BE2C (cell line): ENCODE data around the gene RPL18.

Experiments used
- DNase-seq: peaks from one replicate; pipeline ENCODE4 v3.0.0-alpha.2; 2020
- H3K27me3 ChIP-seq: fragments of 250-450 bp; sonication (Bioruptor Pico); 2 replicates; pipeline ENCODE4 v1.5.1; 2020; ENCODE audit warnings: mild to moderate bottlenecking
- H3K36me3 ChIP-seq: fragments of 250-450 bp; sonication (Bioruptor Pico); 2 replicates; pipeline ENCODE4 v1.5.1; 2020; ENCODE audit warnings: mild to moderate bottlenecking
- H3K4me1 ChIP-seq: fragments of 250-450 bp; sonication (Bioruptor Pico); 2 replicates; pipeline ENCODE4 v1.5.1; 2020
- H3K4me3 ChIP-seq: 2 replicates; pipeline ENCODE4 v1.5.1; 2011; ENCODE audit warnings: low read depth, low read length
- H3K9me3 ChIP-seq: fragments of 250-450 bp; sonication (Bioruptor Pico); 2 replicates; pipeline ENCODE4 v1.5.1; 2020
- TF ChIP-seq, protein P1 (sequence below): IDR thresholded peaks from 2 replicates; pipeline ENCODE4 v1.5.1; 2012; ENCODE audit warnings: mild to moderate bottlenecking, low read depth, low read length

The RPL18 gene

DNA sequence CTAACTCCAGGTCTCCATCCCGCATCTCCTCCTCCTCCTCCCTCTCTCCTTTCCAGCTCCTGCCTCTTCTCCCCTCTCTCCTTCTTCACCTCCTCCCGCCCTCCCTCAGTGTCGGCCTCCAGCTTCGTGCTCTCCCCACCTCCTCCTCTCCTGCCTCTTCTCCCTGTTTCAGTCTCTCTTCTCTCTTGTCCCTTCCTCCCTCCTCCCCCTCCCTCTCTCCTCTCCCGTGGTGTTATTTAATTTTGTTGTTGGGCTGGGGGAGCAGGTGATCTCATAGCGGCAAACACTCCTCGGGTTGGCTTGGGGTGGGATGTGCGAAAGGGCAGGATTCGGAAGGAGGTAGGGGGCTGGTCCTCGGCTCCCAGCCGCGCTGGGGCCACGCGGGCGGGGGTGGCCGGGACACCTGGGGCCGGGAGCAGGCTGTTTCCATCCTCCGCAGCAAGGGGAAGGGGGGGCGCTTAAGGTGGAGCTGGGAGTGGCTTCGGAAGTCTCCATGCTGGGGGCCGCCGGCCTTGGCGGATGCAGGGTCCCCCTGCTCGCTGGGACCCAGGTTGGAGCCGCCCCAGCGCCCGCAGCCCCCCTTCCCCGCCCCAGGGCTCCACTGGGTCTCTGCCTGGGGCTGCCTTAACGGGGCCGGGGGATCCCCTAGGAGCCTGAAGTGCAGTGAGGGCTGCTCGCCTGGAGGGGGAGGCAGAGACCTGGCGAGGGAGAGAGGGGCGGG lies 27.2 kb upstream of the RPL18 start, which contains the start of gene CA11:
CA11 (minus strand) TSS at position 187 of the 721 bp plus-strand sequence. CDS start 555 bp downstream, outside the sequence.
- Histone ChIP-seq H3K36me3 (no peaks in the 10 kb centered on the region), H3K27me3 (no peaks in the 10 kb centered on the region), H3K4me1 (no peaks in the 10 kb centered on the region), H3K9me3 (no peaks in the 10 kb centered on the region), H3K4me3 (peak within 1 kb of the TSS; percentile 69)
- TF ChIP-seq, protein P1, sequence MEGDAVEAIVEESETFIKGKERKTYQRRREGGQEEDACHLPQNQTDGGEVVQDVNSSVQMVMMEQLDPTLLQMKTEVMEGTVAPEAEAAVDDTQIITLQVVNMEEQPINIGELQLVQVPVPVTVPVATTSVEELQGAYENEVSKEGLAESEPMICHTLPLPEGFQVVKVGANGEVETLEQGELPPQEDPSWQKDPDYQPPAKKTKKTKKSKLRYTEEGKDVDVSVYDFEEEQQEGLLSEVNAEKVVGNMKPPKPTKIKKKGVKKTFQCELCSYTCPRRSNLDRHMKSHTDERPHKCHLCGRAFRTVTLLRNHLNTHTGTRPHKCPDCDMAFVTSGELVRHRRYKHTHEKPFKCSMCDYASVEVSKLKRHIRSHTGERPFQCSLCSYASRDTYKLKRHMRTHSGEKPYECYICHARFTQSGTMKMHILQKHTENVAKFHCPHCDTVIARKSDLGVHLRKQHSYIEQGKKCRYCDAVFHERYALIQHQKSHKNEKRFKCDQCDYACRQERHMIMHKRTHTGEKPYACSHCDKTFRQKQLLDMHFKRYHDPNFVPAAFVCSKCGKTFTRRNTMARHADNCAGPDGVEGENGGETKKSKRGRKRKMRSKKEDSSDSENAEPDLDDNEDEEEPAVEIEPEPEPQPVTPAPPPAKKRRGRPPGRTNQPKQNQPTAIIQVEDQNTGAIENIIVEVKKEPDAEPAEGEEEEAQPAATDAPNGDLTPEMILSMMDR, result peak; percentile 80
- peak; percentile 94 for DNase-seq

- DNase-seq, result peak; percentile 24
- peak overlapping the region; percentile 69 for H3K4me3 ChIP-seq
- no peaks in the 10 kb centered on the region for H3K36me3 ChIP-seq
- TF ChIP-seq, protein P1, result no peak
- no peaks in the 10 kb centered on the region for H3K4me1 ChIP-seq
- no peaks in the 10 kb centered on the region for H3K27me3 ChIP-seq
- H3K9me3 ChIP-seq, result no peaks in the 10 kb centered on the region
These were observed 26.6 kb upstream of the RPL18 start for GRCh38 chr19:48645620-48646000.

DNA sequence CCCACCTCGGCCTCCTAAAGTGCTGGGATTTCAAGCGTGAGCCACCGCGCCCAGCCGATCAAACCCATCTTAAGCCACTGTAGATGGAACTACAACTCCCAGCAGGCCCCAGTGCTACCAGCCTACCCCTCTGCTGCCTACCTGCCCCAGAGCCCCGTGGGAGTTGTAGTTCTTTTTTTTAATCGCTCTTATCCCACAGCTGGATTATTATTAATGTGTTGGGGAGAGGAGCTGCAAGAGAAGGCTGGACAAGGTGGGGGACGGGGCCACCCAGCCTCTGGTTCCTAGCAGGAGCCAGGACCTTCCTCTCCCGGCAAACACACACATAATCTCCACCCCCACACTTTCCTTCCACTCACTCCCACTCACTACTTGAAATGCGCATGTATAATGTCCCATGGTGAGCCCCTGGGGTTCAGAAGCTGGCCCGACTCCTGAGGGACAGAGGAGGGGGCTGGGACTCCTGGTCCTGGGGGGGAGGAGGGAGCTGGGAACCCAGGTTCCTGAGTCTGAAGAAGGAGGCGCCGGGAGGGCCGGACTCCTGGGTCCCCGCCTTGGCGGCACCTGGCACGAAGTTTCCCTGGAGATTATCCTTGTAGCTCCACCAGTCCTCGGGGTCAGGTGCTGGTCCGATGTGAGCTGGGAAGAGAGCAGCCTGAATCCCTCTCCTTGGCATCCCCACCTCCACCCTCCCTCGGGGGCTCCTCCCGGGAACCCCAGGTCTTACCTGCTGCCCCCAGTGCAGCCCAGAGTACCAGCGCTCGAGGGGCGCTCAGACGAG lies 26.1 kb upstream of the RPL18 start:
- H3K27me3 ChIP-seq, result no peaks in the 10 kb centered on the region
- DNase-seq, result peak; percentile 80
- TF ChIP-seq, protein P1, result no peak
- no peaks in the 10 kb centered on the region for H3K9me3 ChIP-seq
- no peaks in the 10 kb centered on the region for H3K4me1 ChIP-seq
- peak overlapping the region; percentile 69 for H3K4me3 ChIP-seq
- no peaks in the 10 kb centered on the region for H3K36me3 ChIP-seq

DNA sequence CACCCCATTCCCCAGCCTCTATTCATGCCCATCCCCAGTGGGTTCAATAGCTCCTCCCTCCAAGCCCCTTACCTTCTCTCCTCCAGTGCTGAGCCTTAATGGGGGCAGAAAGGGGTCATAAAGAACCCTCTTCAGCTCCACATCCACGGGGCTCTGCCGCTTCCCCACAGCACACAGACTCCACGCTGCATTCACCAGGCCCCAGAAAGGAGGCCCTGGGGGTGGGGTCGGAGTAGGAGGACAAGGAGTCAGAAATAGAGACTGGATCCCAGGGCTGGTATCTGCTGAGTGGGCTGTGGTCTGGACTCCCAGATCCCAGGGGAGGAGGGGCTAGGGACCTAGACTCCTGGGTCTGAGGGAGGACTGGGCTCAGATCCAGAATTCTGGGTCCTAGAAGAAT lies 25.4 kb upstream of the RPL18 start:
- TF ChIP-seq, protein P1, result no peak
- no peaks in the 10 kb centered on the region for H3K9me3 ChIP-seq
- no peaks in the 10 kb centered on the region for H3K27me3 ChIP-seq
- no peaks in the 10 kb centered on the region for H3K36me3 ChIP-seq
- no peaks in the 10 kb centered on the region for H3K4me1 ChIP-seq
- no peak for DNase-seq
- no peak overlapping the region for H3K4me3 ChIP-seq

DNA sequence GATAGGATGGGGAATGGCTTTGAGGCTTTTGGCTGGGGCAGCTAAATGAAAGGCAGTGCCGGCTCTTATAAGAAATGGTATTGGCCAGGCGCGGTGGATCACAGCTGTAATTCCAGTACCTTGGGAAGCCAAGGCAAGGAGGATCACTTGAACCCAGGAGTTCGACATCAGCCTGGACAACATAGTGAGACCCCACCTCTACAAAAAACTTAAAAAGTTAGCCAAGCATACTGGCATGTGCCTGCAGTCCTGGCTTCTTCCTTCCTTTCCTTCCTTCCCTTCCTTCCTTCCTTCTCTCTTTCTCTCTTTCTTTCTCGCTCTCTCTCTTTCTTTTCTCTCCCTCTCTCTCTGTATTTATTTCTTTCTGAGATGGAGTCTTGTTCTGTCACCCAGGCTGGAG lies 23.9 kb upstream of the RPL18 start:
- H3K9me3 ChIP-seq, result no peaks in the 10 kb centered on the region
- H3K27me3 ChIP-seq, result no peaks in the 10 kb centered on the region
- TF ChIP-seq, protein P1, result no peak
- no peak for DNase-seq
- no peak overlapping the region for H3K4me3 ChIP-seq
- H3K4me1 ChIP-seq, result peaks cover 5% of the 10 kb centered on the region; the same call in 1 of the 2 replicates
- H3K36me3 ChIP-seq, result no peaks in the 10 kb centered on the region

DNA sequence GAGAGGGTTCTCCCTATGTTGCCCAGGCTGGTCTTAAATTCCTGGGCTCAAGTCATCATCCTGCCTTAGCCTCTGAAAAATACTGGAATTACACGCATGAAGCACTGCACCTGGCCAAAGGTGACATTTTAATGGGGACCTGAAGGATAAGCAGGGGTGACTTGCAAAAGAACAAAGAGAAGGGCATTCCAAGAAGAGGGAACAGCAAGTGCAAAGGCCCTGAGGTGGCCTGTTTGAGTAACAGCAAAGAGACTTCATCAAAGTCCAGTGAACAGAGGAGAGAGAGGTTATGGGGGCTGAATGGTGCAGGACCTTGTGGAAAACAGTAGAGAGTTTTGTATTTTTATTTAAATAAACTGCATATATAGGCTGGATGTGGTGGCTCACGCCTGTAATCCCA lies 22.9 kb upstream of the RPL18 start:
- Histone ChIP-seq H3K4me3 (no peak overlapping the region), H3K9me3 (no peaks in the 10 kb centered on the region), H3K4me1 (peaks cover 5% of the 10 kb centered on the region), H3K27me3 (no peaks in the 10 kb centered on the region), H3K36me3 (no peaks in the 10 kb centered on the region)
- TF ChIP-seq, protein P1, result no peak
- DNase-seq, result no peak
